CD1c-positive myeloid dendritic cell (primary cell): ENCODE data around the gene BEAN1.

Source experiments
- DNase-seq: peaks from one replicate; pipeline ENCODE4 v3.0.0-alpha.2; 2016; ENCODE audit errors: extremely low spot score

BEAN1 gene

DNA sequence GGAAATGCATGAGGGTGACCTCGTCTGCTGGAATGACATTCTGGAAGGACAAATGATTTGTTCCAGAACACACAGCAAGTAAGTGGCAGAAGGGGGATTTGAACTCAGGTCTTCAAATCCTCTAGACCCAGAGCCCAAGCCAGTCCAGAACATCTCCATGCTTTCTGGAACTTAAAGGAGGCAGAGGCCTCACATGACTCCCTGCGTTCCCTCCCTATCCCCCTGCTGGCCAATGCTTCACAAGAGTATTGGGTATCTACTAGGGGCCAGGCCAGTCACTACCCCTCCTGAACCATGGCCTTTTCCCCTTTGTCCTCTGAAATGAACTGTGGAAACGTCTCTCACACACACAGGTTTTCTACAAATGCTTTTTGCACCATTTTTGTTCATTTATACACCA, 7.6 kb upstream of the BEAN1 start:
- DNase-seq, result no peak

DNA sequence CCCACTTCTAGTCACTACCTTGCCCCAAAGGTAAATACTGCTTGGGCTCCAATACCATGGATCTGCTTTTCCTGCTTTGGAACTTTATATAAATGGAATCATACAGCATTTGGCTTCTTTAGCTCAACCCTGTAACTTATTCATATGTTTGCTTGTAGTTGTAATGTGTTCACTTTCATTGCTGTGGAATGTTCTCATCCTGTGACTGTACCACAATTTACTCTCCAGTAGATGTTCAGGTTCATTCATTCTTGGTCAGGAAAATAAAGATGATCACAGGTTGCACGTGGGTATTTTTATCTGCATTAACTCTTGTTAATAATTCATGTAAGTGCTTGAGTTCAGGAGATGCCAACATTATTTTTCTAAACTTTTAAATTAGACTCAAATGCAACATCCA, 6.7 kb upstream of the BEAN1 start:
- DNase-seq, result no peak

DNA sequence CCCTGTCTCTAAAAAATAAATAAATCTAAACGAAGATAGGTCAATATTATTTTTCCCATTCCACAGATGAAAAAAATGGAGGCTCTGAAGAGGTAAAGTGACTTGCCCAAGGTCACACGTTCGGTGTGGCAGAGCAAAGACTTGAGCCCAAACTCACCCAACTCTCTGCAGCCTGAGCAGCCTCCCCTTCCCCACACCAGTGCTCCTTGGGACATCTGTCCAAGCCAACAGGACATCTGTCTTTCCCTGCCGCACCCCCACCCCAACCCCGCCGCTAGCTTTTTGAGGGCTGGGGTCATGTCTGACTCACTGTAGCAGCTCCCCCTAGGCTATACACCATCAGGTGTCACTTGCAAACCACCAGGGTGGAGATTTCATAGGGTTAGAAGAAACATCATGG, 5.2 kb upstream of the BEAN1 start:
- no peak for DNase-seq

DNA sequence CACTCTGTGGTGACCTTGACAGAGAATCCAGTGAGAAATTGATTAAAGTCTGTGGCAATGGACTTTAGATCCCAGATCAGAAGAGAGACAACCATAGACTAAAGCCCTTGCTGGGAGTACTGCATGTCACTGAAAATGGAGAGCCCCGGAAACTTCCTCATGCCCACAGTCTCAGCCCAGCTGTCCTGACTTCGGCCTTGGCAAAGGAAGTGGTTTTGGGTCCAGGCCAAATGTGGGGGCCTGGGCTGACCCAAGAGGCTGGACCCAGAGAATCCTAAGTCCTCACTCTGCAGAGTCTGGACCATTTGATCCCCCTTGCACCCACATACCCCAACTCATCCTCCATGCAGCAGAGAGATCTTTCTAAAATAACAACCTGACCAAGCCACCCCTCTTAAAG, 4.7 kb upstream of the BEAN1 start:
- no peak for DNase-seq

DNA sequence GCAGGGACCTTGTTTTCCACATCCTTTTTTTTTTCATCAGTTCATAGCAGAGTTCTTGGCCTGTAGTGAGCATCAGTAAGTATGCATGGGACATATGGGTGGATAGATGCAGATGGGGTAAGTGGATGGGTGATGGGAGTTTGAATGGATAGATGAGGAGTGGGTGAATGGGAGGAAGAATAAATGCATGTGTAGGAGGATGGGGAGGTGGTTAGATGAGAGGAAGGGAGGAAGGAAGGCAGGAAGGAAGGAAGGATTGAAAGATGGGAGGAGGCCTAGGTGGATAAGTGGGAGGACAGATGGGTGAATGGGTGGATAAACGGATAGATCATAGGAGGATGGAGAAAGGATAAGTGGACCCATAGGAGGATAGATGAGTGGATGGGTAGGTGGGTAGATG, 3.9 kb upstream of the BEAN1 start:
- DNase-seq, result no peak

DNA sequence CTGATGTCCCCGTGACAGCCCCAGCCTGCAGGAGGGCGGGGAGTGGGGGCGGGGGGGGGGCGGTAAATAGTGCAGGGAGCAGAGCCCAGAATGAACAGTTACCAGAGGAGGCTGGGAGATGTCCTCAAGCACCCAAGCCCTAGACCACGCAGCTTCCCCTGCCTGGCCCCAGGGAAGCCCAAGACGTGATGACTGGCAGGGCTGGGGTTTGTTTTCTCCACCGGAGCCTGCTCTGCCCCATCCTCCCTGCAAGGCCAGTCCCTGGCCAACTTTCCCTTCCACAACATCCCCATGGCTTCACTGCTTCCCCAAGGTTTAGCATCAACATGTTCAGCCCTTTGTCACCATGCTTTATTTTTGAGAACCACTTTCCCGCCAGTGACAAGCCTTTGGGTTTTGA, 1.4 kb upstream of the BEAN1 start:
- no peak for DNase-seq

DNA sequence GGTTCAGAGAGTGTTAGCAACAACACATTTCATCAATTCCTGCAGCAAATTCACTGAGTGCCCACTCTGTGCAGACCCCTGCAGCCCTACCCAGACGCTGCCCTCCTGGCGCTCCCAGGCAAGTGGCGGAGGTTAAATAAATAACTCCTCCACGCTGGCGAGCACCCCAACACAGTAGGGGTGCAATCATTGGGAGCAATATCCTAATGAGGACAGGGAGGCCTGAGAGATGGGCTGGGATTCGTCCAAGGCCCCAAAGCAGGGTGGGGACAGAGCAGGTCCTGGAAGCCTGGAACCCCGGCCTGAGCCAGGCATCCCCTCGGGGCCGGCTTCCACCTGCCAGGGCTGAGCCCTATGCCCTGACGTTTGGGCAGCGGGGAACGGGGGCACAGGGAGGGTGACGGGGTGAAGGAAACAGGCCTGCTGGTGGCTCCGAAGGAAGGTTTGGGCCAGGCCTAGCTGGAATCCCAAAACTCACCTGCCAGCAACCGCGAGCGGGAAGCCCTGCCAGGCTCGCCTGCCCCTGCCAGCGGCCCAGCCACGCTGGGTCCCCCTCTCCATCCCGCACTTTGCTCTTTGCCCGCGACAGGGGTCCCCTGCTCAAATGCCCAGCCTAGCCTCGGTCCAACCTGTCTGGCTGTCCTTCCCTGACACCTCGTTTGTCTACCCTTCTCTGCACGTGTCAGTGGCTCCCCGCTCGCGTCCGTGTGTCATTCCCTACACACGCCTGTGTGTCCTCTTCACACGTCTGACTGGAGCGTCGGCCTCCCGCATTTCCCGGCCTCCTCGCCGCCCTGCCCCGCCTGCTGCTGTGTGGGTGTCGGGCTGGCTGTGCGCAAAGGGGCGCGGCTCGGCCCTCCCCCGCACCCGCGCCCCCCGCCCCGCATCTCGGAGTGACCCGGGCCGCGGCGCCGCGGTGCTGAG, 721 bp upstream of the BEAN1 start:
- DNase-seq, result no peak

DNA sequence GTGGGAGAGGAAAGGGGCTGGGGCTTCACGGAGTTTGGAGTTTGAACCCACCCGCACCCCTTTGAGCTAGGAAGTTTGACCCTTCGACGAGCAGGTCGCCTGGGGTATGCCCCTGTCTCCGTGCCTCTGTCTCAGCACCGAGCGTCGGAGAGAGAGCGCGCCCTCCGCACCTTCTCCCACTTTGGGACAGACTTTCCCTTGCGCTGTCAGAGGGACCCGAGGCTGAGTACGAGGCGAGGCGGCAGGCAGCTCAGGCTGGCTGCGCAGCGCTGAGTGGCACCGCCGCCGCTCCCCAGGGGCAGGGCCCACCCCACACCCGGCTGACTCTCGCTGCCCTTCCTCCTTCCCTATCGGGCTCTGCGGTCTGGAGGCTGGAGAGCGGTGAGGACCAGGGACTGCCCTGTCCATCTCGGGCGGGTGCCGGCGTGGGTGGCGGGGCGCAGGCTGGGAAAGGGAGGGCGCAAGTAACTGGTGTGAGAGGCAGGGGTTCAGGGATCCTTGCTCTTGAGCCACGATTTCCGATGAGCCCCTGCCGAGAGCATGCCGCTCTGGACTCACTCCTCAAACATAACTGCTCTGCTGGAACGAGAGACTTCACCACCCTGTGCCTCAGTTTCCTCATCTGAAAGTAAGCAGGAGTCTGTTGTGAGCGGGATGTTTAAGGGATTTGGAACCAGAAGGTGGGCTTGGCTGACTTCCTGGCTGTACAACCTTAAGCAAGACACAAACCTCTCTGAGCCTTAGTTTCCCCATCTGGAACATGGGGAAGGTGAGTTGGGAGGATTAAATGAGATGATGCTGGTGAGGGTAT, 981 bp downstream of the BEAN1 start:
- DNase-seq, result peak; percentile 47

DNA sequence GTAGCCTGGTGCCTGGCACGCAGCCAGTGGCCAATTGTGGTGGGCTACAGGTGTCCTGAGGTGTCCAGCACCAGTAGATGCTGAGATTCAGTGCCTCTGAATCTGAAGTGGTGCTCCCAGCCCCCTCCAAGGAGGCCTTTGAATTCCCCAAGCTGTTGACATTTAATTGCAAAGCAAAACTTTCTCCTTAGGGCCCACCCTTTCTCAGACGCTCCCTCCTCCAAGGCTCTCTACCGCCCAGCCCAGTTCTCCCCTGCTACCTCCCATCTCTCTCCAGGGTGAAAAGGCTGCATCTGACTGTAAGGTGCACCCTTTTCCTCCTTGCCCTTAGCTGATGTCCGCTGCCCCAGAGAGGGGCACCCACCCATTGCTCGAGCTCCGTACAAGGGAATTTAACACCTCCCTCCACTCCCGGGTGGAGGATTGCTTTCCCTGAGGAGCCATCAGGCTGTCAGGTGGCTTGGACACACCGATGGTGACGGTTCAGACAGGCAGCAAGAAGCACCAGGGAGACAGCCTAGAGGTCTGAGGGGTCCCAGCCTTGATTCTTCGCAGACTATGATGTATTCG, 1.7 kb downstream of the BEAN1 start:
- no peak for DNase-seq

DNA sequence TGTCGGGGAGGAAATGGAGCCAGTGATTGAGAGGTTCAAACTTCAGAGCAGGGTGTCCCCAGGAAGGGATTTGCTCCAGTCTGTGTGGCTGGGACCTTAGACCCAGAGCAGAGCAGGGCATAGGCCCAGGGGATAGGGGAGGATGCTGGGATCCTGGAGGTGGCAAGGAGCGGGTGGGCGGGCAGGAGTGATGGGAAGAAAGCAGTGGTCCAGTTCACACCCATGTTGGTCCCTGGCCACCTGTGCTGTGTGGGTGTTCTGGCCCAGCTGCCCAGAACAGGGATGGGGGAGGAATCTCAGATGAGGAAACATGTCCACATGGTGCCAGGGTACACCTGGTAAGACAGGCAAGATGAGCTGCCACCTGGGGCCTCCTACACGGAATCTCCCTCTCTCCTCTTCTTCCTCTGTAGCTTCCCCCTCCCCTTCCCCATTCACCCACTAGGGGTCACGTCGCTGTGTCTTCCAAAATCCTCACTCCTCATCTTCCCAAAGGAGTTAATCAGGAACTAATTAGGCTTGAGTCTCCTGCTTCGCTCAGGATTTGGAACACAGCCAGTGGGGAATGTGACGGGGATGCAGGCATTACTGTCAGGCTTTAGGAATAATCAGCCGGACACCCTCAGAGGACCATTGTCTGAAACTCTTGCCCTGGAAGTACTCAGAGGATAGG, 2.3 kb downstream of the BEAN1 start:
- no peak for DNase-seq

DNA sequence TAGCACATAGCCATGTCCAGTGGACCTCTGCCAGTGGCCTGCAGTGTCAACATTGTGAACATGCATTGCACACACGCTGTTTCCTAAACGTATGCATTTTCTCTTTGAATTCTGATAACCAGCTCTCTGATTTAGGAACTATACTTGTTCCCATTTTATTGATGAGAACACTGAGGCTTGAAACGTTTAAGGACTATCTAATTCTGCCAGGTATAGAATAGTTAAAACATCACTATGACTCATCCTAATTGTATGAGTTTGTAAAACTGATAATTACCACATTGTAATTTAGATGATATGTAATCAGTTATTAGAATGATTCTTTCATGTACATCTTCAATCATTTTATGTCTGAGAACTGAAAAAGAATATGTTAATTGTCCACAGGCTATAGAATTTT, 3.1 kb downstream of the BEAN1 start:
- no peak for DNase-seq

DNA sequence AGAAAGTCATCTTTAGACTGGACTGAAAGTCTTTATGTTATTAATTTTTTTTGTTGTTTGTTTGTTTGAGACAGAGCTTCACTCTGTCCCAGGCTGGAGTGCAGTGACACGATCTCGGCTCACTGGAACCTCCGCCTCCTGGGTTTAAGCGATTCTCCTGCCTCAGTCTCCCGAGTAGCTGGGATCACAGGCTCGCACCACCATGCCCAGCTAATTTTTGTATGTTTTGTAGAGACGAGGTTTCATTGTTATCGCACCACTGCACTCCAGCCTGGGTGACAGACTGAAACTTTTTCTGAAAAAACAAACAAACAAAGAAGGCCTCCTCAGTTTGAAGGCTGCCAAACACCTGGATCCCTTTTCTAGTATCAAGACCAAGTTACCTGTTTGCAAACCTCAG, 4.7 kb downstream of the BEAN1 start:
- DNase-seq, result no peak

DNA sequence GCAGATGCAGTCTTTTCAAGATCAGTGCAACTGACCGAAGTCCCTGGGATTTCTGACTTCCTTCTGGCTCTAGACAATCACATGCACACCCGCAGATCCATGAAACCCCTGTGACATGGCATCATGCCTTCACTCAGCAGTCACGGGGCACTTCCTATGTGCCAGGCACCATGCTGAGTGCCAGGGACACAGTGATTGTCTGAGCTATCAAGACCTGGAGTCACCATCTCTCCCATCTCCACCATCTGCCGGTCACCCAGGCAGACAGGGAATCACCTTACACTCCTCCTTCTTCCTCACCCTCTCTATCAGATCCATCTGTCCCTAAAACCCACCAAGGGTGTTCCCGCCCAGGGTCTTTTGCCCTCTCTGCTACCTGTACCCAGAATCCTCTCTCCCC, 5.3 kb downstream of the BEAN1 start:
- no peak for DNase-seq

DNA sequence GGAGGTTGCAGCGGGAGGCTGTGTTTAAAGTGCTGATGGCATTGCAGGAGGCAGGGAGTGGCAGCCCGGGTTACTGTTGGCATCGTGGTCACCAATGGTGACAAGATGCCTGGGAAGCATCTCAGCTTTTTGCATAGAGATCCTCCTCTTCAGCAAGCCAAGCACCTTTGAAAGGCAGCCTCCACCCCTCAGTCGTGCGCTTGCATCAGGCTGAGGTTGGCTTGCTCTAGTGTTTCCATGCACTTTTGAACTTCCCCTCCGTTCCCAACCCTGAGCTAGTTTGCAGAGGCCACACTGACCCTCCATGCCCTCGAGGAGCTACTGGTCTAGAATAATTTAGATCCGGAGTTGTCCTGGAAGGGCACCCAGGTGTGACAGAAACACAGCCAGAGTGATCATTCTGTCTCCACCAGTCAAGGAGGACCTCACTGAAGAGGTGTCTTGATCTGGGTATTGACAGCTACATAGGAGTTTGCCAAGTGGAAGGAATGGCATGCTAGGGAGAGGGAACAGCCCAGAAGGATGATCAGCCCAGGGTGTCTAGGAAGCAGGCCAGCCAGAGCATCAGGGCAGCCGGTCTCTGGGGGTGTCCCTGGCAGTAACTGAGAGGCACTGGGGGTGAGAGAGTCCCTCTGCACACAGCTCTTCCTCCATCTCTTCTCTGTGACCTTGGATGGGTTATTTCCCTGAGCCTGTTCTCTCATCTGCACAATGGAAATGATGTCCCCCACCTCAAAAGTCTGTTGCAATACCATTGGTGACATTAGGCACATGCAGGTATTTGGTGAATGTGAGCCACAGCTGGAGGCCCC, 7.7 kb downstream of the BEAN1 start:
- DNase-seq, result no peak

DNA sequence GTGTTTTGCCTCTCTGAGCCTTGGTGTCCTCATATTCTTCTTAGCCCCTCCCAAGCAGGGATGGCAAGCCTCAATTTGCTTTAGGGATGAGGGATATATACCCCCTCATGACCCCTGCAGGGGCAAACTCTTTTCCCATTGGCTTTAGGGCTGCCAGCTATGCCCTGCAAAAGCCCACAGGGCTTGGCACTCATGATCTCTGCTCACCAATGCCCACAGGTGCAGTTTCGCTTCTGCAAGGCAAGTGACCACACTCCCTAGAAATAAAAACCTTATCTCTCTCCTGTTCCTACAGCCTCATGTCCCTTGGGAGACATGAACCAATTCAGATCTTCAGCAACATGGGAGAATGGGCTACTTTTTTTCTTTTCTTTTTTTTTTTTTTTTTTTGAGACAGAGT, 8.8 kb downstream of the BEAN1 start:
- no peak for DNase-seq

DNA sequence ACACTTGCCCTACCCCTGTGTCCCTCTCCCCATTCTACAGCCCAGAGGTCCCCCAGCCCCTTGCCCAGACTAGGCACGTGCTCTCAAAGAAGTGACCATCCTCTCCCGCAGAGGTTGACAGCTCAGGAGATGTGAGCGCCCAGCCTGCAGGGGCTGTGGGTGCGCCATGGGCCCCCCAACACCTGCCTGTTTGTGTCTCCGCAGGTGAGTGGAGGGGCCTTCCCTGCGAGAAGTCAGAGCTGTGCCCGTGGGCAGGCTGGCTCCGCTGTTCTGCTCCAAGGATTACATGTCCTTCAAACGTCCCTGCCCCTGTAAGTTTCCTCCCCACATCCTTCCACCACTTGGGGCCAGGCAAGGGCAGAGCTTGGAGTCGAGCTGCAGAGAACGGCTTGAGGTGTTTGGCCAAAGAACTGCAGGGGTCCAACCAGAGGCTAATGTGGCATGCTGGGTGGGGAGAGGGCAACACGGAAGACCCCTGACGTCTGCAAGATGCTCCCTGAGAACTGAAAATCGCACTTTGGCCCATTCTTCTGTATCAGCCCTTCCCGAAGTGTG, 10.4 kb downstream of the BEAN1 start:
- DNase-seq, result no peak

DNA sequence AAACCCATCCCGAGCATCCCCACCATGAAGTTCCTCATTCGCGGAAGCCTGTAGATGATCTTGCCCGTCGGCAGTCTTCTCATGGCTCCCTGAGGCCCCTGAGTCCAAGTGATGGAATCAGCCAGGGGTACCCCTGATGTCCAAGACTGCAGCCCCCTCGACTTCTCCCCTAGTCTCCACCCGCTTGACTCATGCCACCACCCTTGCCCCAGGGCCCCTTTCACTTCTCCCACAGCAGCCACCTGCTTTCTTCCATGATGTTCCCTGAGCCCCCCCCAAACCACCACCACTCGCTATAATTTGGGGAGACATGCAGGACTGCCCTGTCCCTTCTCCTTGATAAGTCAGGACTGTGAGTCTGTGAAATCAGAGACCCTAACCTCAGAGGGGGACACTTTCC, 11.4 kb downstream of the BEAN1 start:
- no peak for DNase-seq

DNA sequence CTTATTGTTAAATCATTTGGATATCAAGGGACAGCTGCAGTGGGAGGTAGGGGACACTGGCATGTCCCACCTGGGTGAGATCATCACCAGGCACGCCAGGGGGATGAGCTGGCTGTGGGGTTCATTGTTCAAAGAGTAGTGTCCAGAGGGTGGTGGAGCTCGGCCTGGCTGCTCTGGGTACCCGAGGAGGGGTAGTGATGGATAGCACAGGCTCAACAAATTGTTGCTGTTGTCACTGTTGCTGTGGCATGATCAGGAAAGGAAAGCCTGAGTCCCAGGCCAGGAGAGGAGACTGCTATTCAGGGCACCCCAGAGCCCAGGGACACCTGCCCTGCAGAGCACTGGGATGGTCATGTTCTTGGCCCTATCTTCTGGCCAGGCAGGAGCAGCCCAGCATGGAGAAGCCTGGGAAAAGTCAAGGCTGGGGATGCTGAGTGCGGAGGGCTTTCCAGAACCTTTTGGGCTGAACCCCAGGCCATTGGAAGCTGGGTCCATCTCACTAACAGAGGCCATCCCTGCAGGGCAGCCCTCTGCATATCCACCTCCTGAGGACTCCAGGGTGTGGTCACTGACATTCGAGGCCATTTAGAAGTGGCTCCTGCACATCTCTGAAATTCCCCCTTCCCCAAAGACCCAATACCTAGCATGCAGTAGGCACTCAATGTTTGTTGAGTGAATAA, 12.1 kb downstream of the BEAN1 start:
- DNase-seq, result no peak

DNA sequence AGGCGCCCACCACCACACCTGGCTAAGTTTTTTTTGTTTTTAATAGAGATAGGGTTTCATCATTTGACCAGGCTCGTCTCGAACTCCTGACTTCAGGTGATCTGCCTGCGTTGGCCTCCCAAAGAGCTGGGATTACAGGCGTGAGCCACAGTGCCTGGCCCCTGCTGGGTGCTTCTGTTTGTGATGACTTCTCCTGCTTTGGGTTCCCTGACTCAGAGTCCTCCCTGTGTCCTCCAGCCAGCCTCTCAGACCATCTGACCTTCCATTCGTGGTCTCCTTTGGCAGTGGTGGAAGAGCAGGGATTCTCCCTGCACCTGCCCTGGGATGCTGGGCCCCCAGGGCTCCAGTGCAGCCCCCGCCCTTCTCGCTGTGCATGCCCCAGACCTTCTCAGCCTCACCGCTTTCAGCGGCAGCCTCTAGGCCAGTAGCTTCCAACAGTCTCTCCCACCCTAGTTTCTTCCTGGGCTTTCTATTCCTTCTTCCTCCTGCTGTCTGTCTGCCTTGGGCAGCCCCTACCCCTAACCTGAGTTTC, 13.2 kb downstream of the BEAN1 start:
- DNase-seq, result no peak

DNA sequence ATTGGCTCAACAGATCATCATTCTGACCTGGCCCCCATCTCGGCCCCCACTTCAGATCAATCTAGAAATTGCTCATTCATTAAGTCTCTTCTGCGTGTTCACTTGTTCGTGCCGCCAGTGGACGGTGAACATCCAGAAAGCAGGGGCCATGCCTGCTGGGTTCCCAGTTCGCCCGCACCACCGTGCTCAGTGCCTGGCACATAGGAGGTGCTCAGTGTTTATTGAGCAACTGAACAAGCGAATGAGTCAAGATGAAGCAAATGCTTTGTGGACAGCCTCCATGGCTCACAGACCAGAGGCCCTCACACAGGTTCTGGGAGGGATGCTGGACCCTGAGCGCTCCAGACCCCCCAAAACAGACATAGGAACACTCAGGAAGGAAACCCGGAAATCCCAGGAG, 13.9 kb downstream of the BEAN1 start:
- no peak for DNase-seq
